GDM1 (cell line): ENCODE data around the gene OR10C1.
"Not testable (repeated sequence)": the region's sequence is repeated elsewhere in the genome, so short reads cannot be mapped to it uniquely, and the experiment has no call there.

Experiments
- DNase-seq: peaks from one replicate; lab custom pipeline; 2025; lab: John Stamatoyannopoulos, UW

Gene OR10C1, protein sequence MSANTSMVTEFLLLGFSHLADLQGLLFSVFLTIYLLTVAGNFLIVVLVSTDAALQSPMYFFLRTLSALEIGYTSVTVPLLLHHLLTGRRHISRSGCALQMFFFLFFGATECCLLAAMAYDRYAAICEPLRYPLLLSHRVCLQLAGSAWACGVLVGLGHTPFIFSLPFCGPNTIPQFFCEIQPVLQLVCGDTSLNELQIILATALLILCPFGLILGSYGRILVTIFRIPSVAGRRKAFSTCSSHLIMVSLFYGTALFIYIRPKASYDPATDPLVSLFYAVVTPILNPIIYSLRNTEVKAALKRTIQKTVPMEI

DNA sequence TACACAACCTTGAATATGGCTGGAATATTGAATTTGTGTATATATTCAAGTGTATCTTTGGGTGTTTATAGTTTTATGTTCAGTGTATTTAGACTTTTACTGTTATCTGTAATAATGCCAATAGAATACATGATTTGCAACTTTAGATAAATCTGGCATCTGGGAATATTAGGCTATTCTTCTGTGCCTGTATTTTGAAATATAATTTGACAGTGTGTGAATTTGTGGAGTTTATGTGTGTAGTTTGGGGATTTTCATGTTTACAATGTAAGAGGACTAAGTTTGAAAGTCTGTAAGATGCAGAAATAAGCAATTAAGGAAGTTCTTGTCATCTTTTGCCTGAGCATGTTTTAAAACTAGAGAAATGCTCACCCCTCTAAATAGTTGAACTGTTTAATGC, at the start of gene OR10C1:
Gene OR10C1 (plus strand): TSS at position 301 of the 400 bp plus-strand sequence. CDS start 710 bp downstream, outside the sequence.
- DNase-seq: no peak

DNA sequence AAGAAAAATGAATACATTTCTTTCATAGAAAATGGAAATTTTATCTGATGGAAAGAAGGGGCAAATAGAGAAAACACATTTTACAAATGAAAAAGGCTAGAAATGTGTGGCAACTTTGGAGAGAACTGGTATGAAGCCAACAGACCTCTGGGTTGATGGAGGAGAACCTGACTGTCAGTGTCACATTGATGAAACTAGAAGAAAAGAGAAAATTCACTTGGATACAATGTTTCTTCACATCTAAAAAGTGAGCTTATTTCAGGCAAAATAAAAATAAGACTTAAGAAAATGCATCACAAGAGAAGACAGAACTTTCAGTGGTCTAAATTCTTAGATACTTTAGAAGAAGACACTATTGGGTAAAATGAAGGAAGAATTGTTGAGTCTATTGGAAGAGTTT, 43.8 kb upstream of the OR10C1 start, which contains the start of gene OR12D2:
Gene OR12D2 (plus strand): TSS at position 301 of the 400 bp plus-strand sequence. CDS start 1,069 bp downstream, outside the sequence.
- DNase-seq: no peak

DNA sequence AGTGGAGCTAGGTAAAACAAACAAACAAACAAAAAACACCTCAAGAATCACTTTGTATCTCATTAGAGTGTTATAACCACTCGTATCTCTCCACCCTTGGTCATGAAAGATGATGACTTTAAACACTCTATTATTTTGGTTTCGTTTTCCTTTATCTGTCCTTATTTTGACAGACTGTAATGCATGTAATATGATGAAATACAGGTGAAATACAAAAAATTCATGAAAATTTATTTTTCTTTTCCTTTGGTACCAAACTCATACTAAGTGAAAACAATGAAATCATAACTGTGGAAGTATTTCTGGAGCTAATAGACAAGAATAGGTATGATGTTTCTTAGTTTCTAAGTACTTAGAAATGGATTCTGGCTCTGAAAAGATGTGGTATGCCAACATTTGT, 39.6 kb upstream of the OR10C1 start:
- no peak for DNase-seq

DNA sequence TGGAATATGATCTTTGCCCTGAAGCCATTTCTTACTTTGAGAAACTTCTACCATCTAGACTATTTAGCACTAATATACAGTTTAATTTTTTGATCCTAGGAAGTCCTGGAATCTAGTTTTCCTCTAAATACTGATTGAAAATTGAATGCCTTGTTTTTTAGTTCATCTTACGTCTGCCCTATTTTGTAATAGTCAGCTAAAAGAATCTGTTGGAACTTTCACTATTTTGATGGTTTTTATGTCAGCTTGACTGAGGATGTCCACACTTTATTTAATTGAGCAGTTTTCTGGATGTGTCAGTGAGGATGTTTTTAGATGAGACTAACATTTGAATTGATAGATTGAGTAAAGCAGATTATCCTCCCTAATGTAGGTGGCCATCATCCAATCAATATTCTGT, 35.3 kb upstream of the OR10C1 start:
- DNase-seq: no peak

DNA sequence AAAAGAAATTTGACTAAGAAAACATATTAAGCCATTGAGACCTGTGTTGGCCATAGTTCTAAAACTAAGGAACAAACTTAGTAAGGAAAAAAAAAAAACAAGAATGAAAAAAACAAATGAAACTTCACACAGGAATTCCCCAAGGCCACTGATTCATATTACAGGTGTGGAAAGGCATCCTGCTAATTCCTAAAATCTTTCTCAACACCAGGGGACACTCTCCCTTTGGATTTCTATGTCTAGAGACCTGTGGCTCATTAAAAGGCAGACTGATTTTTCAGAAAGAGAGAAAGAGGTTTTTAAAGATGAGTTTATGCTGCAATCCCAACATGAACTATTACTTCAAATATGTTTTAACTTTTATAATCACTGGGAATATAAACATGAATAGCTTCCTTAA, 24.5 kb upstream of the OR10C1 start, which contains the start of gene OR12D1:
Gene OR12D1 (plus strand): TSS at position 341 of the 400 bp plus-strand sequence.
- DNase-seq: no peak

DNA sequence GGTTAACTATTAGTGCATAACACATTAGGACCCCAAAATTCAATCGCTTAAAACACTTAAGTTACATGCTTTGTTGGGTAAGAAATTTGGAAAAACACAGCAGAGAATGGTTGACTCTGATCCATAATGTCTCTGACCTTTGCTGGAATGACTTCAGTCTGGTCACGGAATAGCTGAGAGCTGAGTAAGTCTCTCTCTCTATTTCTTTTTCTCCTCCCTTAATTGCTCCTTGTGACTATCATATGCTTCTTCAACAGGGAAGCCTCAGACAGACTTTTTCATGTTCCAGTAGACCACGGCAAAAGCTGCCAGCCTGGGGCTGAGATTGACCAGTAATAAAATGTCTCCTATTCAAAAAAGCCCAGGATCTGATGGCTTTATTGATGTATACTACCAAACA, 19.6 kb upstream of the OR10C1 start:
- no peak for DNase-seq

DNA sequence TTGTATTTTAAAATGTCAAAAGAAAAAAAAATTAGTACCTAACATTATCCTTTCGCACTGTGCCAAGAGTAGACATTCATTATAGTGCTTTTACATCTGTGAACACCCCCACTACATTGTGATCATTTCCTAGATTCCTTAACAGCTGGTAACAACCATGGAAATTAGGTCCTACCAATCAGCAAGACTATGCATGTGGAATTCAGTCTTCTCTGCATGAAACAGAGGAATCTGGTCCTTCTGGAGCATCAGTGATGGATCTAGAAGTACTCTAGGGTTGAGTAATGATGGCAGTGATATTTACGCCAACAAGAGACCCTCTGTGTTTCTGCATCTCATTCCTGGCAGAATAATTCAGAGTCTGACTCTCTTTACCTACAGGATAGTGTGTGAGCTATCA, 14.9 kb upstream of the OR10C1 start:
- DNase-seq: no peak

DNA sequence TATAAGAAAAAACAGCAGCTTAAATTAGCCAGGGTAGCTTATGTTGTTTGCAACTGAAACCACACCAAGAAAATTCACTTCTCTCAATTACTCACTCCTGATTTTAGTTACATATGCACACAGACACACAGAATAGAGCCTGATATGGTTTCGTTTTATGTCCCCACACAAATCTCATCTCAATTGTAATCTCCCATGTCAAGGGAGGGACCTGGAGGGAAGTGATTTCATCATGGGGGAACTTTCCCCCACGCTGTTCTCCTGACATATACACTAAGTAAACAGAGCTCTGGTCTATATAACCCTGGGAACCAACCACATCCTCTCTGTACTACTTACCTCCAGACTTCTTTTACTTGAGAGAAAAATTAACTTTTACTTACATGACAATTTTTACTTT, 14.5 kb upstream of the OR10C1 start:
- no peak for DNase-seq

DNA sequence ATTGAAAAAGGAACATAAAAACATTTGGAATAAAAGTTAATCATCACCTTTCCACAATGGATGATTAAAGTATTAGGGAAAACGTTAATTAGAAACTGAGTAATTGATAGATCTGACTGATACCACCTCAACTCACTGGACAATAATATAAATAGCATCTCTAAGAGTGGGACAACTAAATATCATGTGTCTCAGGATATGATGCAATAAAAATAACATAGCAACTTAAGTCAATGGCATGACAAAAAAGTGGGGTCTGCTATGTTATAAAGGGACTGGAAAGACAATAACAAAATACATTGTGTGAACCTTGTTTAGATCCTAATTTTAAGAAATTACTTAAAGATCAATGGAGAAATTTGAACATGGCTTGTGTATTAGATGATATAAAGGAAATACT, 14.0 kb upstream of the OR10C1 start:
- DNase-seq: no peak

DNA sequence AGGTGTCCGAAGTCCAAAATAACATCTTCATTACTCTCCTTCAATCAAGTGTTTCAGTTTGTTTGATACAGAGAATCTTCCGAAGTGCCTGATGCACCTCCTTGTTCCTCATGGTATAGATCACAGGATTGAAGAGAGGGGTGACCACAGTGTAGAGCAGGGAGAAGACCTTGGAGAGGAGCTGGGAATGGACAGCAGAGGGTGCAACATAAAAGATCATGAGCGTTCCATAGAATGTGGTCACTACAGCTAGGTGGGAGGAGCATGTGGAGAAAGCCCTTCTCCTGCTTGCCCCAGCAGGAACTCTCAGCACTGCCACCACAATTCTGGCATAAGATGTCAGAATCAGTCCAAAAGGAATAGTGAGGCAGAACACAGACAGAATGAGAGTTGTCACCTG, 12.5 kb upstream of the OR10C1 start:
- DNase-seq: no peak

DNA sequence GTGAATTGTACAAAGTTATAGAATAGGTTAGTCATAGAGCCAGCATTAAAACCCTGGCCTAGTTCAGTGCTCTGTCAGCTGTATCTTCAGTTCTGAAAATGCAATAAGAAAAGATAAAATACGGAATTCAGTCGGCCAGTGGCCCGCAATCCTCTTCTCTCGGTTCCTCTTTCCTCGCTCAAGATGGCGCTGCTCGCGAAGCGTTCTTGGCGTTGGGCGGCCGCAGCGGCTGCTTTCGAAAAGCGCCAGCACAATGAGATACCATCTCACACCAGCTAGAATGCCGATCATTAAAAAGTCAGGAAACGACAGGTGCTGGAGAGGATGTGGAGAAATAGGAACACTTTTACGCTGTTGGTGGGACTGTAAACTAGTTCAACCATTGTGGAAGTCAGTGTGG, 2.4 kb upstream of the OR10C1 start:
- not testable (repeated sequence) for DNase-seq

DNA sequence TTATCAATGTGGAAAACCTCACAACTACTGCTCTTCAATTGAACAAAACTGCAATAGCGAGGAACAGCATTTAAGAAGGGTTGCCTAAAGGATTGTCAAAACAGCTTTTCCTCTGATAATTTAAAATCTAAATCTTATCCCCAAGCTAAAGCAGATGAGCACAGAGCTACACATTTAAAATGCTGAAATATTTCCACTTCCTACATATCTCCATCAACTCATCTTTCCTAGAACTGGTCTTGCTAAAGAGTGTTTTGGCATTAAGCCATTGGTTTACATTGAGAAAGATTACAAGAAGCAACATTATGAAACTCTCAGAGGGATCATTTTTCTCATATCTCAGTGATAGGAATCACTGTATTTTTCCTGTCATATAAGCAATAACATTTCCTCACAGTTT, 3.6 kb downstream of the OR10C1 start:
- no peak for DNase-seq

DNA sequence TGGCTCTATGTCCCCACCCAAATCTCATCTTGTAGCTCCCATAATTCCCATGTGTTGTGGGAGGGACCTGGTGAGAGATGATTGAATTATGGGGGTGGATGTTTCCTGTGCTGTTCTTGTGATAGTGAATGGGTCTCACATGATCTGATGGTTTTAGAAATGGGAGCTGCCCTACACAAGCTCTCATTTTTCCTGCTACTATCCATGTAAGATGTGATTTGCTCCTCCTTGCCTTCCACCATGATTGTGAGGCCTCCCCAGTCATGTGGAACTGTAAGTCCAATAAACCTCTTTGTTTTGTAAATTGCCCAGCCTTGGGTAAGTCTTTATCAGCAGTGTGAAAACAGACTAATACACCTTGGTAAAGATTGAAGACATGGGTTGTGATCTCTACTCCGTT, 4.9 kb downstream of the OR10C1 start:
- not testable (repeated sequence) for DNase-seq

DNA sequence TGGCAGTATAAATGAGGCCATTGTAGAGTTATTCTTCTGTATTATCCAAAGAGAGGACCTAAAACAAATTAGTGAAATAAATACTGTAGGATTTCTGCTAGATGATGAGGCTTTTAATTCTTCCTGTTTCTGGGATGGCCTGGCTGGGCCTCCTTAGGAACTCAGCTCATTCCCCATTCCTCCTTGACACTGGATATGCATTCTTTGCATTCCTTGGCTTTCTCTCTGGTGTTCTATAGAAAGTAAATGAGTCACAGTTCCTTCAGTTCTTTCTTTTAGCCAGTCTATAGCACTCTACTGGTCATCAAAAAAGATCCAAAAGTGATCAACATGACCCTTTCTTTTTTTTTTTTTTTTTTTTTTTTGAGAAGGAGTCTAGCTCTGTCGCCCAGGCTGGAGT, 8.6 kb downstream of the OR10C1 start:
- no peak for DNase-seq

DNA sequence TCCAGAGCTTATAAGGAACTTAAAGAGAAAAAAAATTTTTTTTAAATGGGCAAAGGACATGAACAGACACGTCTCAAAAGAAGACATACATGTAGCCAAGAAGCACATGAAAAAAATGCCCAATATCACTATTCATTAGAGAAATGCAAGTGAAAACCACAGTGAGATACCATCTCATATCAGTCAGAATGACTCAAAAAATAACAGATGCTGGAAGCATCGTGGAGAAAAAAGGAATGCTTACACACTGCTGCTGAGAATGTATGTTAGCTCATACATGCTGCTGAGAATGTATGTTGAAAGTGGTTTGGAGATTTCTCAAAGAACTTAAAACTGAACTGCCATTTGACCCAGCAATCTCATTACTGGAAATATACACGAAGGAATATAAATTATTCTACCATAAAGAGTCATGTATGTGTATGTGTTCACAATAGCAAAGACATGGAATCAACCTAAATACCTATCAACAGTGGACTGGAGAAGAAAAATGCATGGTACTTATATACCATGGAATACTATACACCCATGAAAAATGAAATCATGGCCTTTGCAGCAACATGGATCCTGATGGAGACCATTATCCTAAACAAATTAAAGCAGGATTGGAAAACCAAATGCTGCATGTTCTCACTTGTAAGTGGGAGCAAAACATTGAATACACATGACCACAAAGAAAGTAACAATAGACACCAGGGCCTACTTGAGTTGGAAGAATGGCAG, 12.5 kb downstream of the OR10C1 start:
- no peak for DNase-seq

DNA sequence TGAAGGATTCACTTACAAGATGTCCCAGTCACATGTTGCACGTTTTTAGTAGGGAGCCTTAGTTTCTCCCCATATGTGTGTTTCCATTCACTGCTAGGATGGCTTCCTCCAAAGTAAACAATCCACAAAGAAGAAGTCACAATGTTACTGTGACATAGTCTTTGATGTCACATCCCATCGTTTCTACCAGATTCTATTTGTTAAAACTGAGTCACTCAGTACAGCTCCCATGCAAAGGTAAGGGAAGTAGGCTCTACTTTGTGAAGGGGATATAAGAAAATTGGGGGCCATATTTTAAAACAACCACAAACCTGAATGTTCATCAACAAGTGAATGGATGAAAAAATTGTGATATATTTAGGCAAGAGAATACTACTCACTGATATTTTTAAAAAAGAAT, 17.9 kb downstream of the OR10C1 start, which contains the start of the genes OR11A1 and OR2H1:
Gene OR11A1 (minus strand): TSS at position 101 of the 400 bp plus-strand sequence. CDS start 29,430 bp downstream, outside the sequence.
Gene OR2H1 (plus strand): TSS at position 185 of the 400 bp plus-strand sequence. CDS start 4,615 bp downstream, outside the sequence.
- no peak for DNase-seq

DNA sequence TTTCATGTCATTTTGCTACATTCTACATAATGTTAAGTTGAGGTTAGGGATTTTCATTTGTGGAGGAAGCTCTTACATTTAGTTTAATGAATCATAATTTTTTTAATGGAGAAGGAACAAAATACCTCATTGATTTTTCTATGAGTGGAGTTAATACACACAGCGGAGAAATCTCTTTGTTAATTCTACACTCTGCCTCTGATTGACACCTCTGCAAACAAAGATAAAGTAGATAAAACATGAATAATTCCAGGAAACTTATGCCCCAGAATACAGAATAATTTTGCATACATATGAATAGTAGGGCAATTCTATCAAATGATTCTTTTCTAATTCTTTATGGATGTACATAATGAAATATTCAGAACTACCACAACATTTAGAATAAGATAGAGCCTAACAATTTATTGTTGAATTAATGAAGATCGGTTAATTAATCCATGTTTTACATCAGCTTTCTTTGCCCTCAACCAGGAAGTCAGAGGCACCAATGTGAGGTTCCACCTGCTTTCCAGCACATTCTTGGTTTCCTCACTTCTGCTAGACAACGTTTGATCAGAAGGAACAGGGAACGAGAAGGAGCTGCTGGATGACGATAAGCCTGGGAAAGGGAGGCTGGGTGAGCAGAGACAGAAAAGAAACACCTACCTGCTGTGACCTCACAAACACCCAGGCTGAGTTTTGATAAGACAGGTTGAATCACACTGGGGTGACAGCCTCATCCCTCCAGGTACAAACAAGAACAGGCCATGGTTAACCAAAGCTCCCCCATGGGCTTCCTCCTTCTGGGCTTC, 22.1 kb downstream of the OR10C1 start:
- DNase-seq: no peak

DNA sequence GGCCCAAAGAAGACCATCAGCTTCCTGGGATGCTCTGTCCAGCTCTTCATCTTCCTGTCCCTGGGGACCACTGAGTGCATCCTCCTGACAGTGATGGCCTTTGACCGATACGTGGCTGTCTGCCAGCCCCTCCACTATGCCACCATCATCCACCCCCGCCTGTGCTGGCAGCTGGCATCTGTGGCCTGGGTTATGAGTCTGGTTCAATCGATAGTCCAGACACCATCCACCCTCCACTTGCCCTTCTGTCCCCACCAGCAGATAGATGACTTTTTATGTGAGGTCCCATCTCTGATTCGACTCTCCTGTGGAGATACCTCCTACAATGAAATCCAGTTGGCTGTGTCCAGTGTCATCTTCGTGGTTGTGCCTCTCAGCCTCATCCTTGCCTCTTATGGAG, 22.9 kb downstream of the OR10C1 start:
- no peak for DNase-seq

DNA sequence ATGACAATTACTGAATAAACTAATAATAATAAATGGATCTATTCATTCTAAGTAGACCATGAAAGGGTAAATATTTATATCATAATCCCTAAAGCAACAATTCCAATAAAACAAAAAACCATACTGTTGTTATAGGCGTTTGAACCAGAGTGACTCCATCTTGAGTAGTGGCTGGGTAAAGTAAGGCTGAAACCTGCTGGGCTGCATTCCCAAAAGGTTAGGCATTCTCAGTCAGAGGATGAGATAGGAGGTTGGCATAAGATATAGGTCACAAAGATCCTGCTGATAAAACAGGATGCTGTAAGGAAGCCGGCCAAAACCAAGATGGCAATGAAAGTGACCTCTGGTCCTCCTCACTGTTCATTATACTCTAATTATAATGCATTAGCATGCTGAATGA, 26.2 kb downstream of the OR10C1 start:
- no peak for DNase-seq

DNA sequence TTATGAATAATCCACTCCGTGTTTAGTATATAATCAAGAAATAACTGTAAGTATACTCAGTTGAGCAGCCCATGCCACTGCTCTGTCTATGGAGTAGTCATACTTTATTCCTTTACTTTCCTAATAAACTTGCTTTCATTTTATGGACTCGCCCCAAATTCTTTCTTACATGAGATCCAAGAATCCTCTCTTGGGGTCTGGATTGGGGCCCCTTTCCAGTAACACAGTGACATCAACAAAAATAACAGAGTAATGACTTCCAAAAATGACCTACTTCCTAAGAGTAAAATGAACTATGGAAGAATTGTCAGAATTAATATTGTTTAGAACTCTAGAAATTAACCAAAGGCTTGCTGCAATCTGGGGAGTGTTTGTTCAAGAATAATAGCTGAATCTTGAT, 26.7 kb downstream of the OR10C1 start:
- no peak for DNase-seq

DNA sequence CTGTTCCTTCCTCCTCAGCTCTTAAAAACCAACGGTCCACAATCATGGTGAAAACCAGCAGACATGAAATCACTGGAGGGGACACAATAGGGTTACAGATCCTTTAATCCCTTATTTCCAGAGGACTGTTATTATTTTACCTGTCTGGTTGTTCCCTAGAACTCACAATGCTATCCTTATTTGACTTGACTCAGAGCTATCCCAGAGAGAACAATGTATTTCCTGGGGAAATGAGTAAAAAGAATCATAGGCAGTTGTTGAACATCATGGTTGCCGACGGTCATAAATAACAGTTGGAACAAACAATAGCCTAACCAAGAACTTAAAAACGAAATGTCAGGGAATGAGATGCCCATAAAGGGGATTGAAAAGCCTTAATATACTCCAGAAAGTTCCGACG, 27.1 kb downstream of the OR10C1 start:
- DNase-seq: no peak

DNA sequence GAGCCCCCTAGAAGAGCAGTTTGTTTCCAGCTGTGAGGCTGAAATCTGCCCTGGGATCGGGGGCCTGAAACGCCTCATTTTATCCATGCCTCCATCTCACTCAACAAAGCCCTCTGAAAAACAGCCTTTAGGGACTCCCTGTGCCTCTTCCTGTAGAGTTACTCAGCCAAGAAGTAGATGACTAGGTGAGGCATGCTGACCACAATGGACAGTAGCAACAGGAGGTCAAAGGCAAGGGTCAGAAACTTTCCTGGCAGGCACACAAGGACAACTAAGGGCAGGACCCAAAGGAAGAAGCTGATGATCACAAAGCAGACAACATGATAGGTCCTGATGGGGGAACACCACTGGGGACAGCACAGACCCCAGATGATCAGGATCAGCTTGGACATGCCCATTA, 35.9 kb downstream of the OR10C1 start:
- DNase-seq: no peak
